ENCODE data around the gene KCNH1. TPM values are rescaled to one million over a fixed set of nuclear protein-coding genes. Genes with fewer than 3 reads are reported as not detected.
"Not testable (repeated sequence)": the region's sequence is repeated elsewhere in the genome, so short reads cannot be mapped to it uniquely, and the experiment has no call there.

The KCNH1 gene
- total and polyA plus RNA-seq, 5 donors from 2014 or later: not detected

- no peak overlapping the region for H3K4me3 ChIP-seq (ENCODE audit: low read depth, low read length)
- Mint-ChIP-seq H3K4me1 (no peaks in the 10 kb centered on the region), H3K9me3 (no peaks in the 10 kb centered on the region), H3K36me3 (no peaks in the 10 kb centered on the region), H3K27ac (no peak overlapping the region), H3K27me3 (peaks cover 9% of the 10 kb centered on the region), H3K4me3 (no peak overlapping the region)
- no peak for ATAC-seq (ENCODE audit: low read depth in 2 of 2)
- no peaks in the 10 kb centered on the region for H3K4me1 ChIP-seq (ENCODE audit: control insufficient read depth, insufficient read depth, low read length, poor library complexity, severe bottlenecking)
- no peaks in the 10 kb centered on the region for H3K9me3 ChIP-seq (ENCODE audit: control insufficient read depth in 2 of 2, low read length in 2 of 2)
- no peak for DNase-seq
- no peaks in the 10 kb centered on the region for H3K36me3 ChIP-seq (ENCODE audit: control insufficient read depth, insufficient read depth, low read length)
- no peak overlapping the region for H3K27ac ChIP-seq (ENCODE audit: insufficient read depth, low read length, poor library complexity, severe bottlenecking)
- H3K27me3 ChIP-seq (ENCODE audit: control insufficient read depth, insufficient read depth, low read length): no peaks in the 10 kb centered on the region
Observed at GRCh38 chr1:211095381-211095780, 38.6 kb downstream of the KCNH1 start.

GRCh38 chr1:211092955-211093354 is 41.0 kb downstream of the KCNH1 start:
- no peaks in the 10 kb centered on the region for H3K27me3 ChIP-seq (ENCODE audit: control insufficient read depth, insufficient read depth, low read length)
- Mint-ChIP-seq H3K4me3 (no peak overlapping the region), H3K27ac (no peak overlapping the region), H3K36me3 (no peaks in the 10 kb centered on the region), H3K9me3 (peaks cover 0 to 1% (median 0%) of the 10 kb centered on the region in 7 donors), H3K4me1 (no peaks in the 10 kb centered on the region), H3K27me3 (peaks cover 12% of the 10 kb centered on the region)
- no peaks in the 10 kb centered on the region for H3K36me3 ChIP-seq (ENCODE audit: control insufficient read depth, insufficient read depth, low read length)
- no peaks in the 10 kb centered on the region for H3K9me3 ChIP-seq (ENCODE audit: control insufficient read depth in 2 of 2, low read length in 2 of 2)
- DNase-seq: no peak
- no peak overlapping the region for H3K4me3 ChIP-seq (ENCODE audit: low read depth, low read length)
- H3K4me1 ChIP-seq (ENCODE audit: control insufficient read depth, insufficient read depth, low read length, poor library complexity, severe bottlenecking): no peaks in the 10 kb centered on the region
- no peak overlapping the region for H3K27ac ChIP-seq (ENCODE audit: insufficient read depth, low read length, poor library complexity, severe bottlenecking)
- ATAC-seq (ENCODE audit: low read depth in 2 of 2): no peak

- no peak overlapping the region for H3K27ac Mint-ChIP-seq
- H3K36me3 Mint-ChIP-seq: no peaks in the 10 kb centered on the region
- no peaks in the 10 kb centered on the region for H3K4me1 Mint-ChIP-seq
- H3K27me3 Mint-ChIP-seq: peaks cover 16% of the 10 kb centered on the region
- Histone ChIP-seq H3K27ac (ENCODE audit: insufficient read depth, low read length, poor library complexity, severe bottlenecking) (no peak overlapping the region), H3K9me3 (ENCODE audit: control insufficient read depth in 2 of 2, low read length in 2 of 2) (no peaks in the 10 kb centered on the region), H3K36me3 (ENCODE audit: control insufficient read depth, insufficient read depth, low read length) (no peaks in the 10 kb centered on the region), H3K27me3 (ENCODE audit: control insufficient read depth, insufficient read depth, low read length) (no peaks in the 10 kb centered on the region), H3K4me3 (ENCODE audit: low read depth, low read length) (no peak overlapping the region), H3K4me1 (ENCODE audit: control insufficient read depth, insufficient read depth, low read length, poor library complexity, severe bottlenecking) (no peaks in the 10 kb centered on the region)
- no peak for DNase-seq
- ATAC-seq (ENCODE audit: low read depth in 2 of 2): no peak
- H3K9me3 Mint-ChIP-seq: peaks cover 0 to 1% (median 0%) of the 10 kb centered on the region in 7 donors
- no peak overlapping the region for H3K4me3 Mint-ChIP-seq
Observed at GRCh38 chr1:211091867-211092266, 42.1 kb downstream of the KCNH1 start.

- Mint-ChIP-seq H3K9me3 (peaks cover 0 to 3% (median 0%) of the 10 kb centered on the region in 7 donors), H3K27me3 (peaks cover 21% of the 10 kb centered on the region)
Observed at GRCh38 chr1:211089536-211089935, 44.4 kb downstream of the KCNH1 start.

GRCh38 chr1:211088156-211088555 is 45.8 kb downstream of the KCNH1 start:
- Mint-ChIP-seq H3K36me3 (no peaks in the 10 kb centered on the region), H3K27me3 (peaks cover 16% of the 10 kb centered on the region), H3K4me1 (no peaks in the 10 kb centered on the region), H3K4me3 (no peak overlapping the region), H3K9me3 (peaks cover 0 to 3% (median 0%) of the 10 kb centered on the region in 7 donors), H3K27ac (no peak overlapping the region)
- Histone ChIP-seq H3K4me3 (ENCODE audit: low read depth, low read length) (no peak overlapping the region), H3K27ac (ENCODE audit: insufficient read depth, low read length, poor library complexity, severe bottlenecking) (no peak overlapping the region), H3K27me3 (ENCODE audit: control insufficient read depth, insufficient read depth, low read length) (no peaks in the 10 kb centered on the region), H3K9me3 (ENCODE audit: control insufficient read depth in 2 of 2, low read length in 2 of 2) (no peaks in the 10 kb centered on the region), H3K36me3 (ENCODE audit: control insufficient read depth, insufficient read depth, low read length) (no peaks in the 10 kb centered on the region), H3K4me1 (ENCODE audit: control insufficient read depth, insufficient read depth, low read length, poor library complexity, severe bottlenecking) (no peaks in the 10 kb centered on the region)
- ATAC-seq (ENCODE audit: low read depth in 2 of 2): no peak
- DNase-seq: no peak

More at GRCh38 chr1:211089536-211089935, 44.4 kb downstream of the KCNH1 start:
- Histone ChIP-seq H3K4me3 (ENCODE audit: low read depth, low read length) (no peak overlapping the region), H3K27me3 (ENCODE audit: control insufficient read depth, insufficient read depth, low read length) (no peaks in the 10 kb centered on the region), H3K36me3 (ENCODE audit: control insufficient read depth, insufficient read depth, low read length) (no peaks in the 10 kb centered on the region), H3K4me1 (ENCODE audit: control insufficient read depth, insufficient read depth, low read length, poor library complexity, severe bottlenecking) (no peaks in the 10 kb centered on the region), H3K9me3 (ENCODE audit: control insufficient read depth in 2 of 2, low read length in 2 of 2) (no peaks in the 10 kb centered on the region), H3K27ac (ENCODE audit: insufficient read depth, low read length, poor library complexity, severe bottlenecking) (no peak overlapping the region)
- DNase-seq (no peak), ATAC-seq (ENCODE audit: low read depth in 2 of 2) (no peak)
- H3K27ac Mint-ChIP-seq: no peak overlapping the region
- no peaks in the 10 kb centered on the region for H3K4me1 Mint-ChIP-seq
- no peak overlapping the region for H3K4me3 Mint-ChIP-seq
- no peaks in the 10 kb centered on the region for H3K36me3 Mint-ChIP-seq

- DNase-seq: no peak
- no peaks in the 10 kb centered on the region for H3K27me3 ChIP-seq (ENCODE audit: control insufficient read depth, insufficient read depth, low read length)
- Mint-ChIP-seq H3K27me3 (peaks cover 21% of the 10 kb centered on the region), H3K4me1 (no peaks in the 10 kb centered on the region), H3K9me3 (peaks cover 0 to 7% (median 0%) of the 10 kb centered on the region in 7 donors), H3K27ac (no peak overlapping the region), H3K36me3 (no peaks in the 10 kb centered on the region), H3K4me3 (no peak overlapping the region)
- H3K9me3 ChIP-seq (ENCODE audit: control insufficient read depth in 2 of 2, low read length in 2 of 2): no peaks in the 10 kb centered on the region
- no peak overlapping the region for H3K4me3 ChIP-seq (ENCODE audit: low read depth, low read length)
- no peak overlapping the region for H3K27ac ChIP-seq (ENCODE audit: insufficient read depth, low read length, poor library complexity, severe bottlenecking)
- ATAC-seq (ENCODE audit: low read depth in 2 of 2): no peak
- no peaks in the 10 kb centered on the region for H3K36me3 ChIP-seq (ENCODE audit: control insufficient read depth, insufficient read depth, low read length)
- H3K4me1 ChIP-seq (ENCODE audit: control insufficient read depth, insufficient read depth, low read length, poor library complexity, severe bottlenecking): no peaks in the 10 kb centered on the region
Observed at GRCh38 chr1:211082824-211083223, 51.1 kb downstream of the KCNH1 start.

GRCh38 chr1:211081447-211081846 is 52.5 kb downstream of the KCNH1 start:
- H3K4me1 Mint-ChIP-seq; ATAC-seq (ENCODE audit: low read depth in 2 of 2): not testable (repeated sequence)

GRCh38 chr1:211068976-211069375 is 65.0 kb downstream of the KCNH1 start:
- H3K36me3 Mint-ChIP-seq: no peaks in the 10 kb centered on the region
- no peak for ATAC-seq (ENCODE audit: low read depth in 2 of 2)
- H3K9me3 Mint-ChIP-seq: peaks cover 0 to 8% (median 0%) of the 10 kb centered on the region in 7 donors
- no peaks in the 10 kb centered on the region for H3K27me3 ChIP-seq (ENCODE audit: control insufficient read depth, insufficient read depth, low read length)
- peaks cover 6% of the 10 kb centered on the region for H3K27me3 Mint-ChIP-seq
- no peak overlapping the region for H3K27ac ChIP-seq (ENCODE audit: insufficient read depth, low read length, poor library complexity, severe bottlenecking)
- no peak overlapping the region for H3K27ac Mint-ChIP-seq
- H3K4me1 Mint-ChIP-seq: no peaks in the 10 kb centered on the region
- H3K4me3 ChIP-seq (ENCODE audit: low read depth, low read length): no peak overlapping the region
- no peaks in the 10 kb centered on the region for H3K9me3 ChIP-seq (ENCODE audit: control insufficient read depth in 2 of 2, low read length in 2 of 2)
- H3K36me3 ChIP-seq (ENCODE audit: control insufficient read depth, insufficient read depth, low read length): no peaks in the 10 kb centered on the region
- no peak for DNase-seq
- no peaks in the 10 kb centered on the region for H3K4me1 ChIP-seq (ENCODE audit: control insufficient read depth, insufficient read depth, low read length, poor library complexity, severe bottlenecking)
- no peak overlapping the region for H3K4me3 Mint-ChIP-seq

More at GRCh38 chr1:211081447-211081846, 52.5 kb downstream of the KCNH1 start:
- not testable (repeated sequence) for H3K36me3 Mint-ChIP-seq; H3K4me3 Mint-ChIP-seq; H3K27ac ChIP-seq (ENCODE audit: insufficient read depth, low read length, poor library complexity, severe bottlenecking); H3K9me3 ChIP-seq (ENCODE audit: control insufficient read depth in 2 of 2, low read length in 2 of 2); H3K27me3 ChIP-seq (ENCODE audit: control insufficient read depth, insufficient read depth, low read length); H3K9me3 Mint-ChIP-seq; H3K27ac Mint-ChIP-seq; H3K36me3 ChIP-seq (ENCODE audit: control insufficient read depth, insufficient read depth, low read length); H3K4me3 ChIP-seq (ENCODE audit: low read depth, low read length); DNase-seq; H3K4me1 ChIP-seq (ENCODE audit: control insufficient read depth, insufficient read depth, low read length, poor library complexity, severe bottlenecking)
- H3K27me3 Mint-ChIP-seq: peaks cover 19% of the 10 kb centered on the region

Data from CD4-positive, CD25-positive, alpha-beta regulatory T cell (primary cell).